GM12892 (cell line): ENCODE measurements around the gene WDR17.

ENCODE experiments used
- POLR2A ChIP-seq: IDR thresholded peaks from 2 replicates; pipeline ENCODE4 v1.6.1; 2011; ENCODE audit warnings: low read depth, low read length, control low read depth
- TAF1 ChIP-seq: IDR thresholded peaks from 2 replicates; pipeline ENCODE4 v1.6.1; 2011; ENCODE audit warnings: low read depth, mild to moderate bottlenecking, control low read depth, low read length, borderline replicate concordance

GRCh38 chr4:176066757-176067156 is 1.1 kb downstream of the WDR17 start:
- TF ChIP-seq TAF1 = no peak
- TF ChIP-seq POLR2A = no peak
